Thyroid gland (tissue), 4 donors: ENCODE results near the gene GSTP1. TPM values are rescaled to one million over a fixed set of nuclear protein-coding genes. Genes with fewer than 3 reads are reported as not detected.

ENCODE experiments used
- DNase-seq, 2 donors: peaks; one replicate each; pipeline ENCODE4 v3.0.0-alpha.2; 2019
- H3K27ac ChIP-seq, 3 donors: fragments of 200-600 bp; sonication (generic); 1 replicate in 2 of 3; 2 replicates in 1 of 3; pipeline ENCODE4 v1.5.1; 2016 to 2019; ENCODE audit warnings: mild to moderate bottlenecking in 1 of 3, moderate library complexity in 1 of 3
- H3K27me3 ChIP-seq: fragments of 200-600 bp; sonication (generic); one replicate; pipeline ENCODE4 v1.5.1; 2019
- H3K36me3 ChIP-seq, 2 donors: fragments of 200-600 bp; sonication (generic); one replicate each; pipeline ENCODE4 v1.5.1; 2016 to 2019
- H3K4me1 ChIP-seq, 2 donors: fragments of 200-600 bp; sonication (generic); one replicate each; pipeline ENCODE4 v1.5.1; 2017 to 2019
- H3K4me3 ChIP-seq, 3 donors: fragments of 200-600 bp; sonication (generic); replicated peaks in 1 of 3; 1 replicate in 2 of 3; 2 replicates in 1 of 3; pipeline ENCODE4 v1.5.1; 2016; ENCODE audit warnings: mild to moderate bottlenecking in 1 of 3
- H3K9me3 ChIP-seq: fragments of 200-600 bp; sonication (generic); one replicate; pipeline ENCODE4 v1.5.1; 2017
- POLR2A ChIP-seq, 2 donors: fragments of 450-650 bp; IDR thresholded peaks; one replicate each; pipeline ENCODE4 v1.6.1; 2017; ENCODE audit warnings: antibody characterized with exemption in 2 of 2, mild to moderate bottlenecking in 2 of 2, moderate library complexity in 1 of 2
- WGBS, 2 donors: methylation state at CpG; one replicate each; pipeline ENCODE4 v1.1.5; 2017; 5-methylcytosine and 5-hydroxymethylcytosine counted together
- intact Hi-C: fragments of 100-400 bp; cut with DNase I; formaldehyde crosslinking; loops from one replicate; pipeline ENCODE4 v1.15.1; 2023
- total RNA-seq, 4 donors: library from RNA; depleted of rRNA; stranded (reverse); fragments of >200 nt; gene quantifications; one replicate each; pipeline ENCODE4 v1.2.3, GENCODE V29; 2016
- TF ChIP-seq, protein P1 (sequence below), 6 experiments: fragments of 200-600 bp in 3 of 6; fragments of 450-650 bp in 3 of 6; sonication (generic) in 3 of 6; IDR thresholded peaks; one replicate each; pipeline ENCODE4 v1.5.1; 2016 to 2019; ENCODE audit warnings: antibody characterized with exemption in 6 of 6, mild to moderate bottlenecking in 2 of 6, inconsistent platforms in 1 of 6, moderate library complexity in 1 of 6

The GSTP1 gene
- total RNA-seq, 4 donors from 2014 or later = 877 to 4,013 (median 1,716) TPM

- H3K27ac ChIP-seq = no peak overlapping the region
- intact Hi-C loops = no loop called here
- H3K9me3 ChIP-seq = no peaks in the 10 kb centered on the region
- H3K4me3 ChIP-seq = no peak overlapping the region
- 87 to 92% methylated on average over 12 to 14 of the region's 15 CpGs for WGBS, 2 donors
- peaks cover 21 to 30% of the 10 kb centered on the region in 2 donors for H3K36me3 ChIP-seq
- no peak for DNase-seq
- peaks cover 20 to 38% of the 10 kb centered on the region in 2 donors for H3K4me1 ChIP-seq
- H3K27me3 ChIP-seq = no peaks in the 10 kb centered on the region
- no peak for TF ChIP-seq POLR2A (IDR thresholded peaks at IDR 0.05)
- TF ChIP-seq, protein P1, sequence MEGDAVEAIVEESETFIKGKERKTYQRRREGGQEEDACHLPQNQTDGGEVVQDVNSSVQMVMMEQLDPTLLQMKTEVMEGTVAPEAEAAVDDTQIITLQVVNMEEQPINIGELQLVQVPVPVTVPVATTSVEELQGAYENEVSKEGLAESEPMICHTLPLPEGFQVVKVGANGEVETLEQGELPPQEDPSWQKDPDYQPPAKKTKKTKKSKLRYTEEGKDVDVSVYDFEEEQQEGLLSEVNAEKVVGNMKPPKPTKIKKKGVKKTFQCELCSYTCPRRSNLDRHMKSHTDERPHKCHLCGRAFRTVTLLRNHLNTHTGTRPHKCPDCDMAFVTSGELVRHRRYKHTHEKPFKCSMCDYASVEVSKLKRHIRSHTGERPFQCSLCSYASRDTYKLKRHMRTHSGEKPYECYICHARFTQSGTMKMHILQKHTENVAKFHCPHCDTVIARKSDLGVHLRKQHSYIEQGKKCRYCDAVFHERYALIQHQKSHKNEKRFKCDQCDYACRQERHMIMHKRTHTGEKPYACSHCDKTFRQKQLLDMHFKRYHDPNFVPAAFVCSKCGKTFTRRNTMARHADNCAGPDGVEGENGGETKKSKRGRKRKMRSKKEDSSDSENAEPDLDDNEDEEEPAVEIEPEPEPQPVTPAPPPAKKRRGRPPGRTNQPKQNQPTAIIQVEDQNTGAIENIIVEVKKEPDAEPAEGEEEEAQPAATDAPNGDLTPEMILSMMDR (IDR thresholded peaks at IDR 0.05) = no peak
Measured at GRCh38 chr11:67610302-67610868, 26.8 kb downstream of the GSTP1 start.

GRCh38 chr11:67611165-67611564, 27.6 kb downstream of the GSTP1 start:
- TF ChIP-seq, protein P1 (IDR thresholded peaks at IDR 0.05) = no peak
- no peak for TF ChIP-seq POLR2A (IDR thresholded peaks at IDR 0.05)
- H3K4me1 ChIP-seq = peaks cover 25 to 43% of the 10 kb centered on the region in 2 donors
- intact Hi-C loops = no loop called here
- H3K27ac ChIP-seq = no peak overlapping the region
- no peak overlapping the region for H3K4me3 ChIP-seq
- H3K27me3 ChIP-seq = no peaks in the 10 kb centered on the region
- no peak for DNase-seq
- peaks cover 21 to 30% of the 10 kb centered on the region in 2 donors for H3K36me3 ChIP-seq
- no peaks in the 10 kb centered on the region for H3K9me3 ChIP-seq
- 95 to 100% methylated on average over 2 to 13 of the region's 14 CpGs for WGBS, 2 donors

GRCh38 chr11:67611704-67612587, 28.3 kb downstream of the GSTP1 start:
- TF ChIP-seq, protein P1 (IDR thresholded peaks at IDR 0.05) = no peak
- TF ChIP-seq POLR2A (IDR thresholded peaks at IDR 0.05) = no peak
- Histone ChIP-seq H3K27me3 (no peaks in the 10 kb centered on the region), H3K4me3 (no peak overlapping the region), H3K9me3 (no peaks in the 10 kb centered on the region), H3K4me1 (peaks cover 27 to 46% of the 10 kb centered on the region in 2 donors), H3K36me3 (peaks cover 21 to 30% of the 10 kb centered on the region in 2 donors), H3K27ac (no peak overlapping the region)
- no peak for DNase-seq
- intact Hi-C loops = no loop called here
- 87 to 91% methylated on average over 26 to 30 of the region's 37 CpGs for WGBS, 2 donors

DNA sequence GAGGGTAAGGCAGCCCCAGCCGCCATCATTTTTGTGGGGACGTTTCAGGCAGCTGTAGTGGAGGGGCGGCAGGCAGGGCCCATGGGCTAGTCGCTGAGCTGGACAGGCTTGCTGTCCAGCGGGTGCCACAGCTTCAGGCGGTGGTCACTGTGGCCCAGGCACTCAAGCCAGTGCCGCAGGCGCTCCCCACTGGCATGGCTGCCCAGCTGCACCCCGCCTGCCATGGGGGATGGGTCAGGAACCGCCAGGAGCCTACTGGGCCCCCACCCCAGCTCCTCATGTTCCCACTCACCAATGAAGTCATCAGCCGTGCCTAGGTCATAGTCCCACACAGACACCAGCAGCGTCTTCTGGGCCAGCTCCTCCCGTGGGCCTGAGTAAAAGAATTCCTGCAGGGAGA, 29.1 kb downstream of the GSTP1 start:
- TF ChIP-seq, protein P1 (IDR thresholded peaks at IDR 0.05) = no peak
- no peak for TF ChIP-seq POLR2A (IDR thresholded peaks at IDR 0.05)
- Histone ChIP-seq H3K36me3 (peaks cover 21 to 30% of the 10 kb centered on the region in 2 donors), H3K27ac (no peak overlapping the region), H3K4me3 (no peak overlapping the region), H3K9me3 (no peaks in the 10 kb centered on the region), H3K27me3 (no peaks in the 10 kb centered on the region), H3K4me1 (peaks cover 23 to 45% of the 10 kb centered on the region in 2 donors)
- no peak for DNase-seq
- 77 to 99% methylated on average over 9 to 11 of the region's 13 CpGs for WGBS, 2 donors
- intact Hi-C loops = no loop called here
